PC-9 (cell line): Measurements from ENCODE around the gene USP7. TPM values are rescaled to one million over a fixed set of nuclear protein-coding genes. Genes with fewer than 3 reads are reported as not detected.
"Not testable (repeated sequence)": the region's sequence is repeated elsewhere in the genome, so short reads cannot be mapped to it uniquely, and the experiment has no call there.

Experiments used
- BruUV-seq: library from RNA; stranded (reverse); fragments of 400-500 nt; replicated peaks from 2 replicates; lab custom pipeline; 2021; lab: Mats Ljungman, UMichigan
- CTCF ChIA-PET: fragments of 300-600 bp; sonication (Branson Sonifier 250); formaldehyde crosslinking; loops from one replicate; lab custom pipeline; 2022; ENCODE audit warnings: antibody characterized with exemption; lab: Charles Lee
- POLR2A ChIA-PET: fragments of 300-600 bp; sonication (Branson Sonifier 250); formaldehyde crosslinking; loops from one replicate; lab custom pipeline; 2022; ENCODE audit warnings: antibody characterized with exemption; ENCODE audit not compliant: unreplicated experiment; lab: Charles Lee
- DNase-seq, 2 experiments: peaks; one replicate each; pipeline versions ENCODE4 v3.0.0 to v3.0.0-alpha.2; 2015 to 2022; ENCODE audit warnings: mixed read lengths in 1 of 2
- H2AFZ ChIP-seq: fragments of 200-600 bp; sonication (generic); 2 replicates; pipeline ENCODE4 v1.8.1; 2017; ENCODE audit warnings: antibody characterized with exemption
- H3F3A ChIP-seq: fragments of 200-600 bp; sonication (generic); 2 replicates; pipeline ENCODE4 v1.8.1; 2017; ENCODE audit warnings: antibody characterized with exemption, mild to moderate bottlenecking, low read depth; ENCODE audit not compliant: insufficient read depth
- H3K27ac ChIP-seq: fragments of 200-600 bp; sonication (generic); 2 replicates; pipeline ENCODE4 v1.6.1; 2016; ENCODE audit warnings: mixed run types
- H3K27me3 ChIP-seq: fragments of 200-600 bp; sonication (generic); 2 replicates; pipeline ENCODE4 v1.6.1; 2016; ENCODE audit warnings: low read depth, mixed run types; ENCODE audit not compliant: insufficient read depth
- H3K36me3 ChIP-seq: fragments of 200-600 bp; sonication (generic); 2 replicates; pipeline ENCODE4 v1.6.1; 2016; ENCODE audit warnings: low read depth, mixed run types
- H3K4me1 ChIP-seq: fragments of 200-600 bp; sonication (generic); replicated peaks from 2 replicates; pipeline ENCODE4 v1.6.1; 2016; ENCODE audit warnings: mixed run types; ENCODE audit not compliant: insufficient read depth
- H3K4me2 ChIP-seq: fragments of 200-600 bp; sonication (generic); 2 replicates; pipeline ENCODE4 v1.6.1; 2017; ENCODE audit warnings: mixed run types
- H3K4me3 ChIP-seq: fragments of 200-600 bp; sonication (generic); 2 replicates; pipeline ENCODE4 v1.6.1; 2016; ENCODE audit warnings: mixed run types
- H3K79me2 ChIP-seq: fragments of 200-600 bp; sonication (generic); 2 replicates; pipeline ENCODE4 v1.6.1; 2017; ENCODE audit warnings: low read depth, mixed run types
- H3K9me2 ChIP-seq: fragments of 200-600 bp; sonication (generic); 2 replicates; pipeline ENCODE4 v1.8.1; 2017; ENCODE audit warnings: mild to moderate bottlenecking; ENCODE audit not compliant: insufficient read depth
- H3K9me3 ChIP-seq: fragments of 200-600 bp; sonication (generic); 2 replicates; pipeline ENCODE4 v1.8.1; 2016; ENCODE audit warnings: low read depth; ENCODE audit not compliant: insufficient read depth
- H4K20me1 ChIP-seq: fragments of 200-600 bp; sonication (generic); 2 replicates; pipeline ENCODE4 v1.8.1; 2017; ENCODE audit not compliant: insufficient read depth
- CTCF ChIP-seq: fragments of 200-600 bp; sonication (generic); conservative IDR thresholded peaks from 2 replicates; pipeline ENCODE4 v1.6.1; 2017; ENCODE audit warnings: mixed run types, antibody characterized with exemption, mild to moderate bottlenecking, moderate library complexity
- EZH2 ChIP-seq: fragments of 200-600 bp; sonication (generic); IDR thresholded peaks from 2 replicates; pipeline ENCODE4 v1.8.0; 2017; ENCODE audit warnings: antibody characterized with exemption, low read depth
- intact Hi-C: fragments of 100-400 bp; cut with micrococcal nuclease; formaldehyde crosslinking; loops from one replicate; pipeline ENCODE4 v1.10.0; 2022; ENCODE audit not compliant: unreplicated experiment
- total RNA-seq: library from RNA; stranded (reverse); gene quantifications from 2 replicates; pipeline ENCODE4 v1.2.3, GENCODE V29; 2021

Gene USP7
- total RNA-seq, 1 experiment from 2014 or later = 167 TPM

GRCh38 chr16:8972843-8973586, 9.3 kb upstream of the USP7 start:
- no peak for DNase-seq
- Histone ChIP-seq H3K4me2 (no peak overlapping the region), H3K27ac (no peak overlapping the region), H3K9me2 (no peaks in the 10 kb centered on the region), H3F3A (no peaks in the 10 kb centered on the region), H2AFZ (no peak overlapping the region), H3K27me3 (no peaks in the 10 kb centered on the region), H3K36me3 (no peaks in the 10 kb centered on the region), H3K79me2 (no peaks in the 10 kb centered on the region), H4K20me1 (no peaks in the 10 kb centered on the region), H3K9me3 (no peaks in the 10 kb centered on the region), H3K4me3 (no peak overlapping the region), H3K4me1 (peaks cover under 1% of the 10 kb centered on the region; the same call in 1 of the 2 replicates)
- TF ChIP-seq CTCF = no peak
- TF ChIP-seq EZH2 = no peak
- POLR2A ChIA-PET = interaction anchor here (0.7 kb wide), 1 partner anchor 155 kb away, joined by 4 read pairs; no protein-coding TSS in a partner anchor
- no TSS peak for BruUV-seq
- CTCF ChIA-PET = interaction anchor here (0.6 kb wide), 1 partner anchor 35 kb away, joined by 3 read pairs; no protein-coding TSS in a partner anchor
- intact Hi-C loops = no loop called here

GRCh38 chr16:8971416-8971815, 7.7 kb upstream of the USP7 start:
- no peak overlapping the region for H3K27ac ChIP-seq
- no peaks in the 10 kb centered on the region for H3K79me2 ChIP-seq
- no peak for DNase-seq
- H2AFZ ChIP-seq = no peak overlapping the region
- H3K9me3 ChIP-seq = no peaks in the 10 kb centered on the region
- H3K4me2 ChIP-seq = no peak overlapping the region
- no peak overlapping the region for H3K4me3 ChIP-seq
- intact Hi-C loops = no loop called here
- ChIA-PET CTCF (interaction anchor here (0.5 kb wide), 1 partner anchor 202 kb away, joined by 5 read pairs; no protein-coding TSS in a partner anchor), POLR2A (no interaction called here)
- H3K36me3 ChIP-seq = no peaks in the 10 kb centered on the region
- no peaks in the 10 kb centered on the region for H3K9me2 ChIP-seq
- no TSS peak for BruUV-seq
- no peaks in the 10 kb centered on the region for H3K27me3 ChIP-seq
- peaks cover 17% of the 10 kb centered on the region for H3K4me1 ChIP-seq
- H4K20me1 ChIP-seq = no peaks in the 10 kb centered on the region
- H3F3A ChIP-seq = 0 out of 2 replicates have a peak, but pooled peaks cover 6% of the 10 kb centered on the region
- TF ChIP-seq EZH2 (no peak), CTCF (no peak)

GRCh38 chr16:8969202-8969897, 5.6 kb upstream of the USP7 start:
- H2AFZ ChIP-seq, H3K4me3 ChIP-seq, H3K36me3 ChIP-seq, H3K4me2 ChIP-seq, H3F3A ChIP-seq, H3K9me2 ChIP-seq, H4K20me1 ChIP-seq, intact Hi-C loops, BruUV-seq, CTCF ChIA-PET, H3K27ac ChIP-seq, H3K9me3 ChIP-seq, DNase-seq, H3K79me2 ChIP-seq, H3K27me3 ChIP-seq: not testable (repeated sequence)
- H3K4me1 ChIP-seq = peaks cover 19% of the 10 kb centered on the region
- POLR2A ChIA-PET = interaction anchor here (0.7 kb wide), 1 partner anchor 122 kb away, joined by 5 read pairs; the partner anchor contains the start of gene HAPSTR1

GRCh38 chr16:8968054-8968453, 4.3 kb upstream of the USP7 start:
- CTCF ChIA-PET = interaction anchor here (0.7 kb wide), 1 partner anchor 12 kb away, joined by 3 read pairs; no protein-coding TSS in a partner anchor
- H3K4me2 ChIP-seq, H3K27me3 ChIP-seq, intact Hi-C loops, H3K27ac ChIP-seq, H4K20me1 ChIP-seq, POLR2A ChIA-PET, H2AFZ ChIP-seq, H3K79me2 ChIP-seq, BruUV-seq, H3K9me2 ChIP-seq, H3K9me3 ChIP-seq, H3K4me3 ChIP-seq, DNase-seq, H3F3A ChIP-seq, H3K36me3 ChIP-seq: not testable (repeated sequence)
- peaks cover 19% of the 10 kb centered on the region for H3K4me1 ChIP-seq
